Measurements from ENCODE around the gene SNX21. TPM values are rescaled to one million over a fixed set of nuclear protein-coding genes. Genes with fewer than 3 reads are reported as not detected.
"Not testable (repeated sequence)": the region's sequence is repeated elsewhere in the genome, so short reads cannot be mapped to it uniquely, and the experiment has no call there.

SNX21 gene
- total RNA-seq, 1 donor from 2014 or later: 20.1 TPM

GRCh38 chr20:45823949-45824835, 9.4 kb upstream of the SNX21 start:
- peak; percentile 61 for TF ChIP-seq CTCF (conservative IDR thresholded peaks at IDR 0.05; ENCODE audit: low read depth, low read length)
- no peak for DNase-seq (ENCODE audit: low read depth)
- peak overlapping the region; percentile 34 for H3K4me3 ChIP-seq (ENCODE audit: low read depth, low read length)

GRCh38 chr20:45826381-45827019, 7.1 kb upstream of the SNX21 start:
- no peak for TF ChIP-seq CTCF (conservative IDR thresholded peaks at IDR 0.05; ENCODE audit: low read depth, low read length)
- no peak overlapping the region for H3K4me3 ChIP-seq (ENCODE audit: low read depth, low read length)
- no peak for DNase-seq (ENCODE audit: low read depth)

GRCh38 chr20:45827030-45827652, 6.5 kb upstream of the SNX21 start, which contains the start of gene TNNC2:
Gene TNNC2 (minus strand): TSS chr20:45827312. CDS start chr20:45827248, 64 bp downstream.
- DNase-seq (ENCODE audit: low read depth): no peak
- no peak within 1 kb of the TSS for H3K4me3 ChIP-seq (ENCODE audit: low read depth, low read length)
- TF ChIP-seq CTCF (conservative IDR thresholded peaks at IDR 0.05; ENCODE audit: low read depth, low read length): no peak

DNA sequence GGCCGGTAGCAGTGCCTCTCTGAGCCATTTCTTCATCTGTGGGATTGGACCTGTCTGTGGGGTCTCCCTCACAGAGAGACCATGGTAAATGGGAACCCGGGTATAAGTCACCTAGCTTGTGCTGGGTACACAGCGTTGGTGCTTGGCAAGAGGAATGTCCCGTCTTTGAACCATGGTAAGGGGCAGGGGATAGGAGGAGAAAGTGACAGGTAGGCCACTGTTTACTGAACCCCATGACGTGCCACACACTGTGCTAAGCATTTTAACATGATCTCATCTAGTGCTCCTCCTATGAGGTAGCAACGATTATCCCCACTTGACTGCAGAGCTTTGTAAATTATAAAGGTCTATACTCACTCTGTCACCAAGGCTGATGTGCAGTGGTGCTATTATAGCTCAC, 5.9 kb upstream of the SNX21 start:
- DNase-seq (ENCODE audit: low read depth): no peak
- no peak for TF ChIP-seq CTCF (conservative IDR thresholded peaks at IDR 0.05; ENCODE audit: low read depth, low read length)
- no peak overlapping the region for H3K4me3 ChIP-seq (ENCODE audit: low read depth, low read length)

- TF ChIP-seq CTCF (conservative IDR thresholded peaks at IDR 0.05; ENCODE audit: low read depth, low read length): no peak
- no peak for DNase-seq (ENCODE audit: low read depth)
- no peak overlapping the region for H3K4me3 ChIP-seq (ENCODE audit: low read depth, low read length)
Measured at GRCh38 chr20:45828589-45828988, 5.0 kb upstream of the SNX21 start.

GRCh38 chr20:45829673-45830106, 3.9 kb upstream of the SNX21 start:
- H3K4me3 ChIP-seq (ENCODE audit: low read depth, low read length); DNase-seq (ENCODE audit: low read depth): not testable (repeated sequence)

GRCh38 chr20:45832619-45833018, 980 bp upstream of the SNX21 start:
- DNase-seq (ENCODE audit: low read depth): no peak
- H3K4me3 ChIP-seq (ENCODE audit: low read depth, low read length): no peak overlapping the region
- TF ChIP-seq CTCF (conservative IDR thresholded peaks at IDR 0.05; ENCODE audit: low read depth, low read length): no peak

All from epithelial cell of proximal tubule (primary cell).